ENCODE results near the gene PTEN. TPM values are rescaled to one million over a fixed set of nuclear protein-coding genes. Genes with fewer than 3 reads are reported as not detected.

The PTEN gene
- total RNA-seq, 1 donor from 2014 or later = 64.9 TPM

DNA sequence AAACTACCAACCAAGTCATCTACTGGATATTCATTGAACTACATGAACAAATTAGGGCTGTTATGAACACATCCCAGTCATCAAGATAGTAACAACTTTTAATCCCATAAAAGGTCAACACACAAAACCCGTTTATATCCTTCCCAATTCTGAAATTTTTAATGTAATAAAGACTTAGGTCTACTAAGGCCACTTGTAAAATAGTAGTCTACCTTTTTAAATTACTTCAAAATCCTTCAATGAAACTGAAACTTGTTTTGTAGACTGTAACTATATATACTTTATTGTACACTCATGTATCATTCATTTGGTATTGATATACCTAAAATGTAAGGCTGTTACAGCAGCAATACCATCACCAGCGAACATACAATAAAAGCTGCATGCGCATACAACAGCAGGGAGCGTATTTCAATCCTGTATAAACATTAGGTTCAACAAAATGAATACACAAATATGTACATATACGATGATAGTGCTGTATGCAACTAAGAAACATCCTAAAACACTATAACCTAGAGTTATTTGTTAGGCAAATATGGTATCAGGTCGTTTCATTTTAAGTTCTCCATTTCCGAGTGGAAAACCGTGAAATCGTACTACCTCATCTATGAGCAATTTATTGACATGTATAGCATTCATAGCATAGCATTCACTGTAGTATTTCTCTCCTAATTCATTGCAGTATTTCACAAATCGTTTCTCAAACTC is 46.4 kb upstream of the PTEN start:
- H3K9ac ChIP-seq = peak overlapping the region; percentile 67
- Mint-ChIP-seq H3K27ac (peak overlapping the region; percentile 89), H3K36me3 (peaks cover 17% of the 10 kb centered on the region), H3K9me3 (no peaks in the 10 kb centered on the region), H3K4me1 (peaks cover 20% of the 10 kb centered on the region), H3K4me3 (peak overlapping the region; percentile 98), H3K27me3 (ENCODE audit: insufficient read depth, low read depth) (no peaks in the 10 kb centered on the region)
- no peak for DNase-seq (ENCODE audit: low spot score)
- H3K4me3 ChIP-seq = peak overlapping the region; percentile 73
- peak overlapping the region; percentile 74 for H3K27ac ChIP-seq
- peaks cover 2% of the 10 kb centered on the region for H3K36me3 ChIP-seq
- peaks cover 60% of the 10 kb centered on the region for H3K79me2 ChIP-seq (ENCODE audit: low read depth)
- H3K27me3 ChIP-seq = no peaks in the 10 kb centered on the region
- H3K4me1 ChIP-seq = peaks cover 20% of the 10 kb centered on the region
- H4K20me1 ChIP-seq (ENCODE audit: low read depth) = peaks cover 17% of the 10 kb centered on the region
- H3F3A ChIP-seq (ENCODE audit: low read depth) = peaks cover 16% of the 10 kb centered on the region
- H3K4me2 ChIP-seq = peak overlapping the region; percentile 91
- H3K9me3 ChIP-seq (ENCODE audit: low read depth) = no peaks in the 10 kb centered on the region
- no peak overlapping the region for H2AFZ ChIP-seq (replicated peaks)
- TF ChIP-seq EZH2phosphoT487 (IDR thresholded peaks at IDR 0.05) = no peak
- no peak for TF ChIP-seq EZH2 (IDR thresholded peaks at IDR 0.05)
- TF ChIP-seq, protein P1, sequence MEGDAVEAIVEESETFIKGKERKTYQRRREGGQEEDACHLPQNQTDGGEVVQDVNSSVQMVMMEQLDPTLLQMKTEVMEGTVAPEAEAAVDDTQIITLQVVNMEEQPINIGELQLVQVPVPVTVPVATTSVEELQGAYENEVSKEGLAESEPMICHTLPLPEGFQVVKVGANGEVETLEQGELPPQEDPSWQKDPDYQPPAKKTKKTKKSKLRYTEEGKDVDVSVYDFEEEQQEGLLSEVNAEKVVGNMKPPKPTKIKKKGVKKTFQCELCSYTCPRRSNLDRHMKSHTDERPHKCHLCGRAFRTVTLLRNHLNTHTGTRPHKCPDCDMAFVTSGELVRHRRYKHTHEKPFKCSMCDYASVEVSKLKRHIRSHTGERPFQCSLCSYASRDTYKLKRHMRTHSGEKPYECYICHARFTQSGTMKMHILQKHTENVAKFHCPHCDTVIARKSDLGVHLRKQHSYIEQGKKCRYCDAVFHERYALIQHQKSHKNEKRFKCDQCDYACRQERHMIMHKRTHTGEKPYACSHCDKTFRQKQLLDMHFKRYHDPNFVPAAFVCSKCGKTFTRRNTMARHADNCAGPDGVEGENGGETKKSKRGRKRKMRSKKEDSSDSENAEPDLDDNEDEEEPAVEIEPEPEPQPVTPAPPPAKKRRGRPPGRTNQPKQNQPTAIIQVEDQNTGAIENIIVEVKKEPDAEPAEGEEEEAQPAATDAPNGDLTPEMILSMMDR (IDR thresholded peaks at IDR 0.05) = no peak

DNA sequence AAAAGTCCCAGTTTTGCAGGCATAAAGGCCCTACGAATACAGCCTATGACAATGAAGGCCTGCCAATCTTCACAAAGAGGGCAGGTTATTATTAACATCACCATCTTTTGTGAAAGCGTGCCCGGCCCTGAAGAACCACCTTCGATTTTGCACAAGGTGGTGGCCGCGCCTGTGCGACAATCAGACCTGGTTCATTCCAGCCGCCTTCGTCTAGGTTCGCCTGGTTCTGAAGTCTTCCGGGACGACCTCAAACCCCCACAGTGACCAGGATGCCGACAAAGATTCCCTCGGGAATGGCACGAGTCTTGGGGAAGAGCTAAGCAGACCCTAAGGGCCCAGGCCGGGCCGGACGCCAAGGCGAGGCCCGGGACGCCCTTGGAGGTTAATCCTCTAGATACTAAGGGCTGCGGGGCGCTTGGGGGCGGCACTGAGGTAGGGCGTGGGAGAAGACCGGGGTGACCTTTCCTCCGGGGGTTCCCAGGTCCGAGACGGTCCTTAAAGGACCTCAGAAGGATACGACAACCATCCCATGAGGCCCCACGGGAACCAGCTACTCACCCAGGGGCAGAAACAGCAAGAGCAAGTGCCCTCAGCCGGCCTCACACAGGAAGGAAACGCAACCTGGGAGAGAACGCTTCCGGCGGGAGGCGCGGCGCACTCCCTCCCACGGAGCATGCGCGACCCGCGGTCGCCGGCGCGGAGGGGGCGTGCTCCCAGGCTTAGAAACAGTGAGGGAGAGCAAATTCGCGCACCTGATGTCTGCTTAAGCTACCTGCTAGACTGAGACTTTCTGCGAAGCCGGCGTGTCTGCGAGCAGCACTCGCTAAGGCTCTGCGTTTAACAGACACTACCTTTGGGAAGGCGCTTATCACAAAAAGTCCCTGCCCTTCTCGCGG is 45.6 kb upstream of the PTEN start, which contains the start of gene ATAD1:
ATAD1 (minus strand) TSS at position 618 of the 896 bp plus-strand sequence. CDS start 3,627 bp downstream, outside the sequence.
- Histone ChIP-seq H3F3A (ENCODE audit: low read depth) (peaks cover 16% of the 10 kb centered on the region), H3K9ac (peak within 1 kb of the TSS; percentile 67), H3K4me2 (peak within 1 kb of the TSS; percentile 91), H3K27me3 (no peaks in the 10 kb centered on the region), H3K27ac (peak within 1 kb of the TSS; percentile 74), H2AFZ (replicated peaks) (peak within 1 kb of the TSS; percentile 93), H3K4me3 (peak within 1 kb of the TSS; percentile 73), H3K4me1 (peaks cover 20% of the 10 kb centered on the region), H4K20me1 (ENCODE audit: low read depth) (peaks cover 17% of the 10 kb centered on the region), H3K9me3 (ENCODE audit: low read depth) (no peaks in the 10 kb centered on the region), H3K79me2 (ENCODE audit: low read depth) (peaks cover 52% of the 10 kb centered on the region), H3K36me3 (peaks cover 2% of the 10 kb centered on the region)
- peak within 1 kb of the TSS; percentile 98 for H3K4me3 Mint-ChIP-seq
- DNase-seq (ENCODE audit: low spot score) = peak; percentile 89
- peaks cover 20% of the 10 kb centered on the region for H3K4me1 Mint-ChIP-seq
- TF ChIP-seq EZH2 (IDR thresholded peaks at IDR 0.05) (no peak), EZH2phosphoT487 (IDR thresholded peaks at IDR 0.05) (peak; percentile 37)
- TF ChIP-seq, protein P1 (IDR thresholded peaks at IDR 0.05) = peak; percentile 40
- no peaks in the 10 kb centered on the region for H3K9me3 Mint-ChIP-seq
- H3K27ac Mint-ChIP-seq = peak within 1 kb of the TSS; percentile 89
- no peaks in the 10 kb centered on the region for H3K27me3 Mint-ChIP-seq (ENCODE audit: insufficient read depth, low read depth)
- H3K36me3 Mint-ChIP-seq = peaks cover 14% of the 10 kb centered on the region

DNA sequence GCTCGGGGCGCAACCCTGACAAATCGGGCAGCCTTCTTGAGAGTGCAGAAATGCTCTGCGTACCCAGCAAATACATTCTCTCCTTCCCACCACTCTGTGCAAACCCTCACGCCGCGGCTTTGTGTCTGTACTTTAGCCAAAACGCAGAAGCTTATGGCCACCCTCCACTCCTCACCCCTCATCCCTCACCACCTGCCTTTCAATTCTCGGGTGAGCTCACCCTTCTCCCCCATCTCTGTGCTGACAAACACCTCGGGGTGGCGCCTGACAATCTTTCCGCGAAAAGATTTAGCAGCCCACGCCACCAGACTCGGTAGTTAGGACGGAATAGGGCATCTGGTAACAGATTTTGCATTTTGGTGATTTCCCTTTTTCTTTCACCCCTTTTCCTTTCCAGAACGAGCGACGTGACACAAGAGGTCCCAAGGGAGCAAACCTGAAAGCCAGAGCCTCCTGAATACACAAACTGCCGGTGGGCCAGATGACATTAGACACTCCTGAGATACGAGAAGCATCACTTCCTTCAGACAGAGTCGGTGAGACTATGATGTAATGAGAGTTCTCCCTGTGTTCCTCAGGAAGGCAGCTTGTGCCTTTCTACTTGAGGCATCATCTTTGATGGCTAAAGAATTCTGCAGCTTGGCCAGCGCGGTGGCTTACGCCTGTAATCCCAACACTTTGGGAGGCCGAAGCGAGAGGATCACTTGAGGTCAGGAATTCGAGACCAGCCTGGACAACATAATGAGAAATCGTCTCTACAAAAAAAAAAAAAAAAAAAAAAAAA is 44.7 kb upstream of the PTEN start:
- Histone ChIP-seq H3F3A (ENCODE audit: low read depth) (peaks cover 16% of the 10 kb centered on the region), H3K27me3 (no peaks in the 10 kb centered on the region), H3K9ac (no peak overlapping the region), H3K9me3 (ENCODE audit: low read depth) (no peaks in the 10 kb centered on the region), H2AFZ (replicated peaks) (peak overlapping the region; percentile 93), H3K4me3 (peak overlapping the region; percentile 73), H3K27ac (no peak overlapping the region), H3K79me2 (ENCODE audit: low read depth) (peaks cover 43% of the 10 kb centered on the region), H4K20me1 (ENCODE audit: low read depth) (peaks cover 17% of the 10 kb centered on the region), H3K36me3 (no peaks in the 10 kb centered on the region), H3K4me2 (peak overlapping the region; percentile 91), H3K4me1 (peaks cover 20% of the 10 kb centered on the region)
- TF ChIP-seq, protein P1 (IDR thresholded peaks at IDR 0.05) = peak; percentile 7
- TF ChIP-seq EZH2 (IDR thresholded peaks at IDR 0.05) (no peak), EZH2phosphoT487 (IDR thresholded peaks at IDR 0.05) (no peak)
- peaks cover 20% of the 10 kb centered on the region for H3K4me1 Mint-ChIP-seq
- H3K27me3 Mint-ChIP-seq (ENCODE audit: insufficient read depth, low read depth) = no peaks in the 10 kb centered on the region
- H3K4me3 Mint-ChIP-seq = peak overlapping the region; percentile 98
- peaks cover 12% of the 10 kb centered on the region for H3K36me3 Mint-ChIP-seq
- peak; percentile 40 for DNase-seq (ENCODE audit: low spot score)
- H3K27ac Mint-ChIP-seq = peak overlapping the region; percentile 68
- no peaks in the 10 kb centered on the region for H3K9me3 Mint-ChIP-seq
